Large intestine (tissue), 3 donors: ENCODE data around the gene RACK1. TPM values are rescaled to one million over a fixed set of nuclear protein-coding genes. Genes with fewer than 3 reads are reported as not detected.
A peak's percentile ranks its signal among the peaks of the same experiment; 100 is the strongest.

Experiments used
- DNase-seq, 2 donors: peaks; one replicate each; pipeline versions ENCODE4 v3.0.0 to v3.0.0-alpha.2; 2013
- H3K27ac ChIP-seq: one replicate; pipeline ENCODE4 v1.5.1; 2013; ENCODE audit warnings: low read length
- H3K27me3 ChIP-seq: 2 replicates; pipeline ENCODE4 v1.6.1; 2013; ENCODE audit warnings: low read length; ENCODE audit not compliant: control insufficient read depth, insufficient read depth
- H3K36me3 ChIP-seq: 2 replicates; pipeline ENCODE4 v1.6.1; 2013; ENCODE audit warnings: low read length; ENCODE audit not compliant: control insufficient read depth, insufficient read depth
- H3K4me1 ChIP-seq: one replicate; pipeline ENCODE4 v1.6.1; 2013; ENCODE audit warnings: low read length; ENCODE audit not compliant: control insufficient read depth, insufficient read depth
- H3K4me3 ChIP-seq: one replicate; pipeline ENCODE4 v1.5.1; 2013; ENCODE audit warnings: low read length
- H3K9me3 ChIP-seq: one replicate; pipeline ENCODE4 v1.6.1; 2013; ENCODE audit warnings: mild to moderate bottlenecking, low read depth, low read length, moderate library complexity; ENCODE audit not compliant: control insufficient read depth
- WGBS: methylation state at CpG from one replicate; pipeline ENCODE4 v1.1.5; 2013; ENCODE audit warnings: low lambda C conversion rate; ENCODE audit not compliant: insufficient coverage; 5-methylcytosine and 5-hydroxymethylcytosine counted together
- polyA plus RNA-seq: library from polyadenylated mRNA; unstranded; fragments of 120-200 nt; gene quantifications from one replicate; pipeline ENCODE4 v1.2.1, GENCODE V29; 2013

The RACK1 gene
- polyA plus RNA-seq, 1 donor, result 3,389 TPM

DNA sequence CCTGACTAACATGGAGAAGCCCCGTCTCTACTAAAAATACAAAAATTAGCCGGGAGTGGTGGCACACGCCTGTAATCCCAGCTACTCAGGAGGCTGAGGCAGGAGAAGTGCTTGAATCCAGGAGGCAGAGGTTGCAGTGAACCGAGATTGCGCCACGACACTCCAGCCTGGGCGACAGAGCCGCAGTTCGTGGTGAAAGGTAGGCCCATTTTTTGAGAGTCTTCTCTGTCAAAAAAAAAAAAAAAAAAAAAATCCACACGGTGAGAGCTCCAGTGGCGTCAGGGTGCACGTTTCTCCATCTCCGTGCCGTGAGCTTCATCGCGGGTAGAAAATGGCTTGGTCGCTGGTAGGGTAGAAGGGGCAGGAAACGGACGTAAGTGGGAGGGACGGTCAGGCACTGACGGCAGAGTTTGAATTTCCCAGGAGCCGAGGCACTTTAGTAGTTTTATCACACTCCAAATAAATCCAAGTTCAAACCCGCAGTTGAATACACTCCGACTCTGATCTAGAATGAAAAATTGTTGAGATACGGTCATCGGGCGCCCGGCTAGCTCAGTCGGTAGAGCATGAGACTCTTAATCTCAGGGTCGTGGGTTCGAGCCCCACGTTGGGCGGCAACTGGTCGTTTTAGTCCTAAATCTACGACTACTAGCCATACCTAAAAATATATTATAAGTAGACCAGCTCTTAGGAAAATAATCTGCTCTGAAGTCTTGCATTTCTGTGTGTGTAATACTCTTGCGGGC, 36.3 kb downstream of the RACK1 start:
- H3K4me3 ChIP-seq, result peak overlapping the region; percentile 47
- peaks cover 2% of the 10 kb centered on the region for H3K9me3 ChIP-seq
- H3K27ac ChIP-seq, result peak overlapping the region; percentile 16
- no peaks in the 10 kb centered on the region for H3K36me3 ChIP-seq
- peaks cover 44% of the 10 kb centered on the region for H3K27me3 ChIP-seq
- WGBS, result 0% methylated on average over 1 of the region's 36 CpGs
- peak in 1 of 2 donors; percentile 74 for DNase-seq
- peaks cover 17% of the 10 kb centered on the region for H3K4me1 ChIP-seq

DNA sequence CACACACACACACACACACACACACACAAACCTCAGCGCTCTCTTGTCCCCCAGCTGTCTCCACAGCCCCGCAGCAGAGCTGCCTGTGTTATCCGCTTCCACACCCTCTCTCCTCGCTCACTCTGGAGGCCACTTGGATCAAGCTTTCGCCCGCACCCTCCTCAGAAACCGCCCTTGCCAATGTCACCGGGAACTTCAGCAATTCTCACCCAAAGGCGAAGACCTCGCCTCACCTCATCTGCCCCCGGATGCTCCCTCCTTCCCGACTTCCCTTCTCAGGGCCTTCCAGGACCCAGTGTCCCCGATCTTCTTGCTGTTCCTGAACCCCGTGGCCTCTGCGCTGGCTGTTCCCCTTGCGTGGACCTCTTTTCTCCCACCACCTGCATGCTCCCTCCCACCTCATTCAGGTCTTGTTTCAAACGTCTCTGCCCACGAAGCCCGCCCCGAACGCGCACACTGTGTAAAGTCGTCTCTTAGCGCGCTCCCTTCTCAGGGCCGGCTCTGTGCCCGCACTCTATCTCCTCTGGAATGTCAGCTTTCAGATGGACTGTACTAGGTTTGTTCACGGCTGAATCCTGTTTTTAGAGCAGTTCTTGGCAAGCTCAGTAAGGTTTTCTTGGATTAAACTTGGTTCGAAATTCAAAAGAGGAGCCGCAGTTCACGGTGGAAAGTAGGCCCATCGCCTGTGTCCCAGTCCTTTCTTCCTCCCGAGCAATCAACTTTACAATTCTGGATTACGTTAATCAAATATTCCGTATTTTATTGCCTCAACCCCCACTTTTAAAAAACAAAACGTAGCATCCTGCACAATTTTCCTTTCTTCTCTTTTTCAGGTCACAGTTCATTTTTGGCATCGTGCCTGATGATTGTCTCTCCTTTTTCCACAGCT, 37.7 kb downstream of the RACK1 start:
- Histone ChIP-seq H3K27me3 (peaks cover 49% of the 10 kb centered on the region), H3K9me3 (peaks cover 2% of the 10 kb centered on the region), H3K4me3 (peak overlapping the region; percentile 47), H3K36me3 (no peaks in the 10 kb centered on the region), H3K27ac (no peak overlapping the region), H3K4me1 (peaks cover 17% of the 10 kb centered on the region)
- DNase-seq, result peak in 1 of 2 donors; percentile 47
- 23% methylated on average over 7 of the region's 37 CpGs for WGBS

DNA sequence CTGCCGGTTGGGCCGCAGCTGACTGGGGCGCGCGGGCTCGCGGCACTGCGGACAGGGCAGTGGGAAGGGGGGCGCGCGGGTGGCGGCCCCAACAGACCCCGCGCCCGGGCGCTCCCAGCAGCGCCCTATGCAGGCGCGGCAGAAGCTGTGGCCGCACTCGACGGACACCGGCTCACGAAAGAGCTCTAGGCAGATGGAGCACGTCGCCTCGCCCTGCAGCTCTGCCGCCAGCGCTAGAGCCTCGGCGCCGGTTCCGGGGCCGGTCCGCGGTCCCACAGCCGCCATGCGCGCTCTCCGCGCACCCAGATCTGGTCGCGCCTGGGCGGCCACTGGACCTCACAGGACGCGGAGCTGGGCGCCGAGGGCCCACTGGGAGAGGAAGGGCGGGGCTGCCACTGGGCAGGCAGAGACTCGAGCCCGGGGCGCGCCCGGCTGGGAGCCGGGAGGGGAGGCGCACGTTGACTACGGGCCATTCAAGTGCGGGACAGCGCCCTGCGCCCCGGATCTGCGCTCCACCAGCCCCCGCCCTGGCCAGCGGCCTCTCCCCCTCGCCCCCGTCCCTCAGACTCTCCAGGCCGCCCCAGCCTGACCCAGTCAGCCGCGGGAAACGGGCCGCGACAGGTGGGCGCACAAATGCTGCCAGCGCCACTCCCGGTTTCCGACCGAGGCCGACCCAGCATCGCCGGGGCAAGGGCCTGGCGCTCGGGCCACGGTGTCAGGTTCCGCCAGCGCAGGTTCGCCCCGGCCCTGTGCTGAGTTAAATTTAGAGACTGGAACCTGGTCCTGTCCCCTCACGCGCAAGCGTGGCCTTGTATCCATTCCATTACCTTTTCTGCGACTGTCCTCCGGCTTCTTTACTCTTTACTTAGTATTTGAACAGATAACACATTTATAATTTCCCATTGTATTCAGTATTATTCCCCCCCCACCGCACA, 38.6 kb downstream of the RACK1 start, which contains the start of gene TRIM7:
Gene TRIM7, minus strand, starts transcription at position 371 of the 935 bp plus-strand sequence. Its CDS starts 86 bp downstream, at position 285.
- Histone ChIP-seq H3K4me3 (peak within 1 kb of the TSS; percentile 47), H3K27ac (no peak within 1 kb of the TSS), H3K36me3 (no peaks in the 10 kb centered on the region), H3K4me1 (peaks cover 17% of the 10 kb centered on the region), H3K27me3 (peaks cover 51% of the 10 kb centered on the region), H3K9me3 (peaks cover 2% of the 10 kb centered on the region)
- DNase-seq, result peak in 1 of 2 donors; percentile 42
- WGBS, result 20% methylated on average over 1 of the region's 94 CpGs

DNA sequence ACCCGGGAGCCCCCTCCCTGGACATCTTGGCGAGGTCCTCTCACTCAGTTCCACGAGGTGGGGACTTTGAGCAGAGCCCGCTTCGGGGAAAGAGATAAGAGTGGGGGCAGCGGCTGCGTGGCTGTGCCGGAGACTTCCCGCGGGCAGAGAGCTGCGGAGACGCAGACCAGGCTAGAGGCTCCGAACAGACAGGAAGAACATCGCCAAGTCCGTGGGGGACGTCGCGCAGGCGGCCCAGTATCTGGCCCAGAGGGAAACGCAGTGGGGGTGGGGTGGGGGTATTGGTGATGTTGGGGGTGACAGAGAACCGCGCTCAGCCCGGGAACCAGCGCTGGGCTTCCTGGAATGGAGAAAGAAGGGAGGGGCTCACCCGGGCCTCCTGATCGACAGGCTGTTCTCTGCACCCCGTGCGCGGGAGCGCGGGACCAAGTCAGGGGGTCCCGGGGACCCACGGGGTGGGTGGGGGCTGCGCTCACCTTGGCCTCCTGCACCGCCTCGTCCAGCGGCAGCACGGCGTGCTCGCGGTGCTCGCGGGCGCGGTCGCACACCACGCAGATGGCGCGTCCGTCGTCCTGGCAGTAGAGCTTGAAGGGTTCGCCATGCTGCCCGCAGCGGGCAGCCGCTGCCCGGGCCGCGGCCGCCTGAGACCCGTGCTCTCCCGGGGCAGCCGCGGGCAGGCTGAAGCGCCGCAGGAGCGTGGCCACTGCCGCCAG, 39.4 kb downstream of the RACK1 start:
- H3K27ac ChIP-seq, result no peak overlapping the region
- H3K9me3 ChIP-seq, result peaks cover 2% of the 10 kb centered on the region
- WGBS, result no CpG with 5 or more reads among the region's 67 CpGs
- peaks cover 17% of the 10 kb centered on the region for H3K4me1 ChIP-seq
- peak in 1 of 2 donors; percentile 51 for DNase-seq
- H3K27me3 ChIP-seq, result peaks cover 56% of the 10 kb centered on the region
- H3K36me3 ChIP-seq, result no peaks in the 10 kb centered on the region
- peak overlapping the region; percentile 34 for H3K4me3 ChIP-seq

DNA sequence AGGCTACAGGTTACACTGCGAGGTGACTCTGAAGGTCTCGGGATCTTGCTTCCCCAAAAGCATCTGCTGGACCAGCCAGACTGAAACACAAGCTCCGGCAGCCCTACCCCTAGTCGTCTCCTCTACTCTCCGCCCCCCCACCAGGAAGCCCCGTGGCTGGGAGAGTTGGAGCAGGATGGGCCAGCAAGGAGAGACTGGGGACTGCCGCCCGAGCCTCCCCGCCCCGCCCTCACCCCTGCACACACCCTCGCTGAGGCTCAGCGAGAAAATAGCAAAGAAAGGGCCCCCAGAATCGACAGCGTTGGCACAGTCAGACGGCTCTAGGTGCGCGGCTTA, 40.0 kb downstream of the RACK1 start:
- Histone ChIP-seq H3K36me3 (no peaks in the 10 kb centered on the region), H3K9me3 (peaks cover 2% of the 10 kb centered on the region), H3K27ac (no peak overlapping the region), H3K27me3 (peaks cover 56% of the 10 kb centered on the region), H3K4me3 (peak overlapping the region; percentile 34), H3K4me1 (peaks cover 17% of the 10 kb centered on the region)
- no peak for DNase-seq
- no CpG with 5 or more reads among the region's 17 CpGs for WGBS

DNA sequence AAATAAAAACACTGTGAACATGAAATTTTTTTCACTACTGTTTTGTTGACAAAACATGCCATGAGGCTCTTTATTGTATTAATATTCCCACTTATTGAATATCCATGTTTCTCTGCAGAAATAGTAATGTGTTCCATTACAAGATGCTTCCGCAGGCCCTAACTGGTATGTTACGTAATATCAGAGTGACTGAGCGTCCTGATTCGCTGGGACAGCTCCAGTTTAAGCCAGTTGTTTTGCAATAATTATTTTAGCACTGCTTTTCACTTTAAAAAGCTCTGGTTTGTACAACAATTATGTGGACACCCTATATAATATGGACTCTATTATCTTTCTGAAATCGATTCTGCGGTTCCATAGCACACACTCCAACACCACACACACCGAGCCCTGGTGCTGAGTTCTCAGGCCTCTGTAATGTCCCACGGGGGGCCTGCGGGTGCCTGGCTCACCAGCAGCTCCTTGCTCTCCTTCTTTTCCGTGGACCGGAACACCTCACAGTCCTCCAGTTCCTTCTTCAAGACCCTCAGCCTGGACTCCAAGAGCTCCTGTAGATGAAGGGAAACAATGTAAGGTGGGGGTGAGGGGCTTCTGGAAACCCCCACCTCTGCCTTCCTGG, 40.5 kb downstream of the RACK1 start:
- H3K4me3 ChIP-seq, result no peak overlapping the region
- H3K27ac ChIP-seq, result no peak overlapping the region
- 60% methylated on average over 1 of the region's 11 CpGs for WGBS
- peaks cover 59% of the 10 kb centered on the region for H3K27me3 ChIP-seq
- DNase-seq, result no peak
- peaks cover 17% of the 10 kb centered on the region for H3K4me1 ChIP-seq
- no peaks in the 10 kb centered on the region for H3K36me3 ChIP-seq
- peaks cover 2% of the 10 kb centered on the region for H3K9me3 ChIP-seq

DNA sequence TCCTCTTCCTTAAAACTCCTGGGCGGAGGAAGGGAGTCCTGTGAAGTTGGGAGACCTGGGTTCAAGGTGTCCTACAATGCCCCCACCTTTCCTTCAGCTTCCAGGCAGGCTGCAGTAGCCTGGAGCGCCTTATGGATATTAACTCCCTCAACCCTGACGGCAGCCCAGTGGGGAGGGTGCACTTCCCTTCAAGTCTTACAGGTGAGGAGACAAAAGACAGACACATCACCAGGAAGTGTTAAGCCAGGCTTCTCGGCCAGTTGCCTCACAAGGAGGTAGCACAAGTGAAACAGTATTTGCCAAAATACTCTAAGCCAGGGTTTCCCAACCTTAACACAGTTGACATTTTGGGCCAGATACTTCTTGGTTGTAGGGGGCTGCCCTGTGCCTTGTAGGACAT, 42.9 kb downstream of the RACK1 start:
- Histone ChIP-seq H3K4me1 (peaks cover 16% of the 10 kb centered on the region), H3K36me3 (no peaks in the 10 kb centered on the region), H3K27me3 (peaks cover 61% of the 10 kb centered on the region), H3K27ac (no peak overlapping the region), H3K9me3 (peaks cover 2% of the 10 kb centered on the region), H3K4me3 (no peak overlapping the region)
- no peak for DNase-seq
- WGBS, result no CpG with 5 or more reads among the region's 4 CpGs

DNA sequence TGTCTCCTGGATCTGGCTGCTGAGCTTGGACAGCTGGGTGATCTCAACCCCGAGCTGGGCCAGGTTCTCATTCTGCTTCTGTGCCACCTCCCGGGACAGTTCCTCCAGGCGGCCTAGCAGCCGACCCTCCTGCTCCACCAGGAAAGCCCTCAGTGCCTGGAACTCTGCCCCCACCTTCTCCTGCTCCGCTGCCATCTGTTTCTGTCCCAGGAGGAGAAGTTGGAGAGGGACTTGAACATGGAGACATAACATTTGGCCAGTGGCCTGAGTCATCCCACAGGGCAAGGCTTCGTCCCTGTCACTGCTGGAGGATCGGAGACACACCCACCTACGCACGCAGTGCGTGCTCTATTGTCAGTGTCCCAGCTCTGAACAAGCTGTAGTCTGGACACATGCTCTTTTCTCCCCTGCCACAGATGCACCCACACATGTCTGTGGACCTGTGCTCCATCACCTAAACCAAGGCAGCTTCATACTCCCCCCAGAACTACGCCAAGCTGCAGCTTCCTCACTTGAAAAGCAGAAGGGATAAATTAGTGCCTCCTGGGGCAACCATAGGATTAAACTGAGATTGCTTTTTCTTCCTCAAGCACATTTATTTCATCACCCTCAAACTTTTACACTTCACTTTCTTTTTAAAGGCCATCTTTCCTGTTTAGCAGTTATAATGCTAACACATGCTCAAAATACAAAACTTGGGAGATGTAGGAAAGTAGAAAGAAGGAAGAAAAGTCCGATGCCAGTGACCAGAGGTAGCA, 43.6 kb downstream of the RACK1 start:
- 60% methylated on average over 1 of the region's 12 CpGs for WGBS
- no peak for DNase-seq
- no peaks in the 10 kb centered on the region for H3K36me3 ChIP-seq

More for the DNA sequence above, 43.6 kb downstream of the RACK1 start:
- Histone ChIP-seq H3K27me3 (peaks cover 61% of the 10 kb centered on the region), H3K4me3 (no peak overlapping the region), H3K27ac (no peak overlapping the region), H3K4me1 (peaks cover 9% of the 10 kb centered on the region), H3K9me3 (peaks cover 6% of the 10 kb centered on the region)
